Activated CD4-positive, alpha-beta memory T cell treated with anti-CD3 and anti-CD28 coated beads for 36 hours (primary cell): ENCODE measurements around the gene FOXE3. TPM values are rescaled to one million over a fixed set of nuclear protein-coding genes. Genes with fewer than 3 reads are reported as not detected.
"Not testable (repeated sequence)": the region's sequence is repeated elsewhere in the genome, so short reads cannot be mapped to it uniquely, and the experiment has no call there.

Source experiments
- CTCF ChIA-PET: fragments of 350-600 bp; sonication (Branson Sonifier 250); formaldehyde crosslinking; loops from one replicate; lab custom pipeline; 2021; ENCODE audit warnings: antibody characterized with exemption, inconsistent platforms; lab: Charles Lee
- POLR2A ChIA-PET: fragments of 350-600 bp; sonication (Branson Sonifier 250); formaldehyde crosslinking; loops from one replicate; lab custom pipeline; 2021; ENCODE audit warnings: antibody characterized with exemption; lab: Charles Lee
- DNase-seq: peaks from one replicate; pipeline ENCODE4 v3.0.0-alpha.2; 2020
- H3K27ac Mint-ChIP-seq: one replicate; pipeline ENCODE4 v1.8.0; 2021; ENCODE audit warnings: mixed read lengths
- H3K27me3 Mint-ChIP-seq: one replicate; pipeline ENCODE4 v1.8.0; 2021; ENCODE audit warnings: mixed read lengths
- H3K36me3 Mint-ChIP-seq: one replicate; pipeline ENCODE4 v1.8.0; 2021; ENCODE audit warnings: mixed read lengths
- H3K4me1 Mint-ChIP-seq: one replicate; pipeline ENCODE4 v1.8.0; 2021; ENCODE audit warnings: low read depth, mixed read lengths
- H3K4me3 Mint-ChIP-seq: one replicate; pipeline ENCODE4 v1.8.0; 2021; ENCODE audit warnings: mild to moderate bottlenecking, mixed read lengths
- H3K9me3 Mint-ChIP-seq: one replicate; pipeline ENCODE4 v1.8.0; 2021; ENCODE audit warnings: mixed read lengths
- intact Hi-C: fragments of 100-400 bp; cut with micrococcal nuclease; formaldehyde crosslinking; loops from one replicate; pipeline ENCODE4 v1.15.1; 2023
- total RNA-seq, 2 experiments: library from RNA; stranded (reverse); gene quantifications; one replicate each; pipeline ENCODE4 v1.2.3, GENCODE V29; 2021

FOXE3 gene
- total RNA-seq, 2 experiments from 2014 or later: not detected

DNA sequence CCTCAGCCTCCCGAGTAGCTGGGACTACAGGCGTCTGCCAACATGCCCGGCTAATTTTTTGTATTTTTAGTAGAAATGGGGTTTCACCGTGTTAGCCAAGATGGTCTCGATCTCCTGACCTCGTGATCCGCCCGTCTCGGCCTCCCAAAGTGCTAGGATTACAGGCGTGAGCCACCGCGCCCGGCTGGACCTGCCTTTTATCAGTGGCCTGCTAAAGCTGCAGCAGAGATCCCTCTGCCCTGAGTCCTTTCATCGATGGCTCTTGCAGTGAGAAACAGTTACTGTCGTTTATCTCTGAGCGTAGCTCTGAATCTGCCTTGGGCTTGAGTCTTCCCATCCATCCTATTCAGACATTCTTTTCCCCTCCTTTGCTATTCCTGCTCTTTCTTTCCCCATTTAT, 41.5 kb downstream of the FOXE3 start:
- H3K4me1 Mint-ChIP-seq, H3K36me3 Mint-ChIP-seq, H3K4me3 Mint-ChIP-seq, DNase-seq, intact Hi-C loops, H3K9me3 Mint-ChIP-seq, POLR2A ChIA-PET, H3K27ac Mint-ChIP-seq: not testable (repeated sequence)
- CTCF ChIA-PET: interaction anchor here (0.7 to 0.8 kb wide), 2 partner anchors 27 to 198 kb away, joined by 3 to 4 read pairs; no protein-coding TSS in a partner anchor
- peaks cover 50% of the 10 kb centered on the region for H3K27me3 Mint-ChIP-seq

DNA sequence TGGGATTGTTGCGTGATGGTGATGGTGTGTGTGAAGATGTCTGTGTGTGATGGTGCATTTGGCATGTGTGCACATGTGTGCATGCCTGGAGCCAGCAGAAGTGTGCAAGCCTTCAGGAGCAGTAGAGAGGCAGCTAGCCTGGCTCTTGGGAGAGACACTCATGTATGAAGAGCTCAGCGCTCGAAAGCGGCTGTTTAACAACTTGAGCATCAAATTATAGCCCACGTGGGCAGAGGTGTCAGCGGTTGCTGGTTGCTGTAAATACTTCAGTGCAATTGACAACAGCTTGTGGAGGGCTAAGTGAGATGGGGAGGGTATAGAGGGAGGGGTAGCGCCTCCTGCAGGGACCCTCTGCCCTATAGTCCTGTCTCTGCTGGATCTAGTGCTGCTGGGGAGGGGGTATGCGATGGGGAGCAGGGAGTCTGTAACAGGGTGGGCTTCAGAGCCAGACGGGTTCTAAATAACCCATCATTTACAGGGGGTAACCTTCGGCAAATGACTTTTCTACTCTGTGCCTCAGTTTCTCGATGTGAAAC, 43.2 kb downstream of the FOXE3 start:
- no peak overlapping the region for H3K27ac Mint-ChIP-seq
- H3K9me3 Mint-ChIP-seq: no peaks in the 10 kb centered on the region
- no peak overlapping the region for H3K4me3 Mint-ChIP-seq
- no peaks in the 10 kb centered on the region for H3K36me3 Mint-ChIP-seq
- no peak for DNase-seq
- intact Hi-C loops: no loop called here
- no peaks in the 10 kb centered on the region for H3K4me1 Mint-ChIP-seq
- ChIA-PET CTCF (interaction anchor here (1.1 kb wide), 1 partner anchor 23 kb away, joined by 3 read pairs; no protein-coding TSS in a partner anchor), POLR2A (no interaction called here)
- peaks cover 51% of the 10 kb centered on the region for H3K27me3 Mint-ChIP-seq

DNA sequence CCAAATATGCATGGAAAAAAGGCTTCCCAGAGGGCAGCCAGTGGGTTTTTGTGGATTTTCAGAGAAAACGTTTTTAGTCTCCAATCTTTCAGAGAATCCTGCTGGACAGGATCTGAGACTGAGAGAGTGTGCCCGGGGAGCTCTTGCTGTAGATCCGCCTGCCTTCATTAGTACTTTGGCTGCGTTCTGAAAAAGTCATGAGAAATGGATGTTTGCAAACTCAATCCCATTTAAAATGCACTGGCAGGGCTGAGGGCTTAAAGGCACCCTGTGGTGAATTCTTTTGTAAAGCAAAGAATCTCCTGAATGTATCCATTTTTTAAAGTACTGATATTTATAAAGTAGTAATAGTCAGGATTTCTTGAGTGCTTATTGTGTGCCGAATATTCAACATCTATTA, 44.0 kb downstream of the FOXE3 start:
- no peak for DNase-seq
- Mint-ChIP-seq H3K9me3 (no peaks in the 10 kb centered on the region), H3K27ac (no peak overlapping the region), H3K4me1 (no peaks in the 10 kb centered on the region), H3K4me3 (no peak overlapping the region), H3K36me3 (no peaks in the 10 kb centered on the region), H3K27me3 (peaks cover 48% of the 10 kb centered on the region)
- CTCF ChIA-PET: interaction anchor here (1.1 kb wide), 1 partner anchor 24 kb away, joined by 3 read pairs; no protein-coding TSS in a partner anchor
- intact Hi-C loops: no loop called here
- POLR2A ChIA-PET: no interaction called here

DNA sequence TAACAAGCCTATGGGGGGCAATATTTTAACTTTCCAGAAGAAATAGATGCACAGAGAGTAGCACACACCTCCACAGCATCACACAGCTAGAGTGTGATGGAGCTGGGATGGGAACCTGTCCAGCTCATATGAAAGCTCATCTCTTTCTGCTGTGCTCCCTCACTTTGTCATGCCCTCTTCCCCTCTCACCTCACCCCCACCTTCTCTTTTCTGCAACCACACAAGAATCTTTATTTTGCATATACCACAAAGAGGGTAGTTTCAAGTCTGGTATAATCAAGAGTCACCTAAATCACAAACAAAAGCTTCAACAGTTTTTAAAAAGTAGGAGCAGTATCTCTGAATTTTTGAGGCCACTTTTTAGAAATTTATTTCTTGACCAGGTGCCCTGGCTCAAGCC, 44.4 kb downstream of the FOXE3 start:
- ChIA-PET CTCF (interaction anchor here (1.0 to 1.2 kb wide), 2 partner anchors 23 to 25 kb away, joined by 3 to 4 read pairs; partner anchors contain the start of gene FOXD2), POLR2A (no interaction called here)
- DNase-seq: no peak
- H3K27ac Mint-ChIP-seq: no peak overlapping the region
- H3K9me3 Mint-ChIP-seq: no peaks in the 10 kb centered on the region
- H3K27me3 Mint-ChIP-seq: peaks cover 46% of the 10 kb centered on the region
- H3K4me3 Mint-ChIP-seq: no peak overlapping the region
- no peaks in the 10 kb centered on the region for H3K4me1 Mint-ChIP-seq
- H3K36me3 Mint-ChIP-seq: no peaks in the 10 kb centered on the region
- intact Hi-C loops: no loop called here

DNA sequence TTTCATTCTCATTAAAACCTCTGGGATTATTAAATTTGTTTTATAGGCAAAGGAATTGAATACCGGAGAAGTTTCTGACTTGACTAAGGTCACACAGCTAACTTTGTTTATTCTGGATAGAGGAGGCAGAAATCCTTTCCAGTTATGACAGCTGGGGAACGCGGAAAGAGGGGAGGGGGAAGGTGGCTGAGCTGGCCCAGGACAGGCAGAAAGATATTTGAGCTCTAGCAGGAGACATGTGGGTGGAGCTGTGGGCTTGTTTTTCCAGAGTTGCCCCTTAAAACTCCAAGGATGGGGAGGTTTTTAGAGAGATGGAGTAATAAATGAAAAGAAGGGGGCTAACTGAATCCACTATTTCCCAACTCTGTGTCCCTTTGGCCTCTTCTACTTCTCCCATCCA, 49.5 kb downstream of the FOXE3 start:
- H3K27me3 Mint-ChIP-seq: peaks cover 37% of the 10 kb centered on the region
- DNase-seq: no peak
- no peaks in the 10 kb centered on the region for H3K9me3 Mint-ChIP-seq
- ChIA-PET CTCF (interaction anchor here (2.2 kb wide), 1 partner anchor 28 kb away, joined by 8 read pairs; the partner anchor contains the start of gene FOXD2), POLR2A (no interaction called here)
- H3K36me3 Mint-ChIP-seq: no peaks in the 10 kb centered on the region
- no peaks in the 10 kb centered on the region for H3K4me1 Mint-ChIP-seq
- no peak overlapping the region for H3K4me3 Mint-ChIP-seq
- intact Hi-C loops: no loop called here
- H3K27ac Mint-ChIP-seq: no peak overlapping the region

Other genes with a start within 250 kb of the FOXE3 start
- not detected for gene PDZK1IP1, start 226.2 kb upstream of the FOXE3 start, total RNA-seq
- under 1 TPM in 1 of 2 experiments, not detected in 1; 0.07 TPM for gene TAL1, start 184.1 kb upstream of the FOXE3 start, total RNA-seq
- gene STIL, start 102.1 kb upstream of the FOXE3 start, total RNA-seq: 10 to 100 TPM; 31.3 to 33.6 TPM
- gene CMPK1, start 82.5 kb upstream of the FOXE3 start, total RNA-seq: 100 to 1,000 TPM; 116 TPM
- under 1 TPM; 0.10 to 0.26 TPM for gene FOXD2, start 21.8 kb downstream of the FOXE3 start, total RNA-seq